ENCODE results near the gene CCDC88A. TPM values are rescaled to one million over a fixed set of nuclear protein-coding genes. Genes with fewer than 3 reads are reported as not detected.
"Not testable (repeated sequence)": the region's sequence is repeated elsewhere in the genome, so short reads cannot be mapped to it uniquely, and the experiment has no call there.

The CCDC88A gene
- total and polyA plus RNA-seq, 2 donors (not counting 1 experiment from before 2014, with no cell fraction given), result 2.7 to 26.0 TPM

- H4K20me1 ChIP-seq (ENCODE audit: control insufficient read depth, insufficient read depth, low read length, poor library complexity, severe bottlenecking); H3K4me2 ChIP-seq (replicated peaks; ENCODE audit: low read depth, low read length, poor library complexity, severe bottlenecking); CTCF ChIA-PET; POLR2A ChIA-PET; H3K27me3 Mint-ChIP-seq; H3K4me3 Mint-ChIP-seq; H3K9me3 Mint-ChIP-seq (ENCODE audit: insufficient read depth); H3K27me3 ChIP-seq (replicated peaks in 1 of 4; ENCODE audit: control extremely low read depth in 1 of 4, control insufficient read depth in 3 of 4, insufficient read depth in 4 of 4, low read length in 3 of 4); intact Hi-C loops (cut with micrococcal nuclease); H3K79me2 ChIP-seq (ENCODE audit: control insufficient read depth, insufficient read depth, low read length); H3K9ac ChIP-seq (ENCODE audit: low read length); DNase-seq; H3K27ac Mint-ChIP-seq; H2AFZ ChIP-seq (ENCODE audit: insufficient read depth, low read depth, low read length, poor library complexity, severe bottlenecking); H3K27ac ChIP-seq (ENCODE audit: low read length in 2 of 2); ATAC-seq (ENCODE audit: low read depth); H3K4me3 ChIP-seq (ENCODE audit: control extremely low read depth in 1 of 5, extremely low read depth in 1 of 5, insufficient read depth in 1 of 5, low read depth in 2 of 5, low read length in 4 of 5); H3K9me3 ChIP-seq (ENCODE audit: control extremely low read depth in 1 of 3, control insufficient read depth in 2 of 3, insufficient read depth in 1 of 3, low read length in 2 of 3); H3K36me3 ChIP-seq (replicated peaks in 1 of 2; ENCODE audit: control extremely low read depth in 1 of 2, control insufficient read depth in 1 of 2, extremely low read depth in 1 of 2, insufficient read depth in 2 of 2, low read length in 1 of 2): not testable (repeated sequence)
- peaks cover 18% of the 10 kb centered on the region for H3K4me1 Mint-ChIP-seq
- WGBS (ENCODE audit: insufficient coverage), result 82% methylated on average over 2 of the region's 10 CpGs
- peaks cover 11 to 18% of the 10 kb centered on the region in 2 donors for H3K4me1 ChIP-seq (ENCODE audit: control insufficient read depth in 2 of 2, insufficient read depth in 2 of 2, low read length in 2 of 2)
Observed at GRCh38 chr2:55279214-55279835, 140.3 kb downstream of the CCDC88A start.

- POLR2A ChIA-PET, result no interaction called here
Observed at GRCh38 chr2:55277310-55277709, 142.3 kb downstream of the CCDC88A start.

GRCh38 chr2:55274346-55274745, 145.3 kb downstream of the CCDC88A start:
- H3K79me2 ChIP-seq (ENCODE audit: control insufficient read depth, insufficient read depth, low read length); intact Hi-C loops (cut with micrococcal nuclease); H3K4me2 ChIP-seq (replicated peaks; ENCODE audit: low read depth, low read length, poor library complexity, severe bottlenecking); H3K4me3 Mint-ChIP-seq; H3K4me1 Mint-ChIP-seq; H3K36me3 ChIP-seq (replicated peaks in 1 of 2; ENCODE audit: control extremely low read depth in 1 of 2, control insufficient read depth in 1 of 2, extremely low read depth in 1 of 2, insufficient read depth in 2 of 2, low read length in 1 of 2); CTCF ChIA-PET; H3K4me1 ChIP-seq (ENCODE audit: control insufficient read depth in 2 of 2, insufficient read depth in 2 of 2, low read length in 2 of 2); POLR2A ChIA-PET; H3K9me3 ChIP-seq (ENCODE audit: control extremely low read depth in 1 of 3, control insufficient read depth in 2 of 3, insufficient read depth in 1 of 3, low read length in 2 of 3); H3K9ac ChIP-seq (ENCODE audit: low read length); H2AFZ ChIP-seq (ENCODE audit: insufficient read depth, low read depth, low read length, poor library complexity, severe bottlenecking); DNase-seq; H3K27ac ChIP-seq (ENCODE audit: low read length in 2 of 2); ATAC-seq (ENCODE audit: low read depth); H4K20me1 ChIP-seq (ENCODE audit: control insufficient read depth, insufficient read depth, low read length, poor library complexity, severe bottlenecking); H3K27ac Mint-ChIP-seq; H3K9me3 Mint-ChIP-seq (ENCODE audit: insufficient read depth); H3K27me3 Mint-ChIP-seq; H3K4me3 ChIP-seq (ENCODE audit: control extremely low read depth in 1 of 5, extremely low read depth in 1 of 5, insufficient read depth in 1 of 5, low read depth in 2 of 5, low read length in 4 of 5); H3K27me3 ChIP-seq (replicated peaks in 1 of 4; ENCODE audit: control extremely low read depth in 1 of 4, control insufficient read depth in 3 of 4, insufficient read depth in 4 of 4, low read length in 3 of 4): not testable (repeated sequence)
- 100% methylated on average over 1 of the region's 2 CpGs for WGBS (ENCODE audit: insufficient coverage)

More at GRCh38 chr2:55277310-55277709, 142.3 kb downstream of the CCDC88A start:
- H3K36me3 ChIP-seq (replicated peaks in 1 of 2; ENCODE audit: control extremely low read depth in 1 of 2, control insufficient read depth in 1 of 2, extremely low read depth in 1 of 2, insufficient read depth in 2 of 2, low read length in 1 of 2), result no peaks in the 10 kb centered on the region
- H3K79me2 ChIP-seq (ENCODE audit: control insufficient read depth, insufficient read depth, low read length), result peaks cover 7% of the 10 kb centered on the region
- Mint-ChIP-seq H3K9me3 (ENCODE audit: insufficient read depth) (no peaks in the 10 kb centered on the region), H3K4me3 (no peak overlapping the region), H3K27me3 (no peaks in the 10 kb centered on the region), H3K4me1 (peaks cover 5% of the 10 kb centered on the region), H3K27ac (no peak overlapping the region)
- no peak overlapping the region for H3K4me2 ChIP-seq (replicated peaks; ENCODE audit: low read depth, low read length, poor library complexity, severe bottlenecking)
- no peaks in the 10 kb centered on the region for H4K20me1 ChIP-seq (ENCODE audit: control insufficient read depth, insufficient read depth, low read length, poor library complexity, severe bottlenecking)
- H3K27me3 ChIP-seq (replicated peaks in 1 of 4; ENCODE audit: control extremely low read depth in 1 of 4, control insufficient read depth in 3 of 4, insufficient read depth in 4 of 4, low read length in 3 of 4), result no peaks in the 10 kb centered on the region
- H3K9ac ChIP-seq (ENCODE audit: low read length), result no peak overlapping the region
- H3K4me1 ChIP-seq (ENCODE audit: control insufficient read depth in 2 of 2, insufficient read depth in 2 of 2, low read length in 2 of 2), result peaks cover 0 to 7% of the 10 kb centered on the region in 2 donors
- H3K9me3 ChIP-seq (ENCODE audit: control extremely low read depth in 1 of 3, control insufficient read depth in 2 of 3, insufficient read depth in 1 of 3, low read length in 2 of 3), result no peaks in the 10 kb centered on the region
- H2AFZ ChIP-seq (ENCODE audit: insufficient read depth, low read depth, low read length, poor library complexity, severe bottlenecking), result no peak overlapping the region
- H3K4me3 ChIP-seq (ENCODE audit: control extremely low read depth in 1 of 5, extremely low read depth in 1 of 5, insufficient read depth in 1 of 5, low read depth in 2 of 5, low read length in 4 of 5), result no peak overlapping the region
- ATAC-seq (ENCODE audit: low read depth) (no peak), DNase-seq (no peak)
- TF ChIP-seq EZH2 (IDR thresholded peaks at IDR 0.05; ENCODE audit: borderline replicate concordance, insufficient read depth, low read depth, low read length, poor library complexity, severe bottlenecking) (no peak), CTCF (IDR thresholded peaks at IDR 0.05) (no peak)
- intact Hi-C loops (cut with micrococcal nuclease), result no loop called here
- CTCF ChIA-PET, result interaction anchor here (0.6 kb wide), 1 partner anchor 396 kb away, joined by 3 read pairs; no protein-coding TSS in a partner anchor
- no peak overlapping the region for H3K27ac ChIP-seq (ENCODE audit: low read length in 2 of 2)
- WGBS (ENCODE audit: insufficient coverage), result 100% methylated on average over 1 of the region's 3 CpGs

Measured in B cell (primary cell).